NCI-H2196 (cell line): ENCODE data around the gene CD151.

Source experiments
- DNase-seq: peaks from one replicate; lab custom pipeline; 2025; ENCODE audit not compliant: unreplicated experiment; lab: John Stamatoyannopoulos, UW

Gene CD151

GRCh38 chr11:832529-833113 lies at the start of gene CD151:
Gene CD151 (plus strand): TSS chr11:832952. CDS start chr11:836070, 3,118 bp downstream.
- DNase-seq = peak; percentile 69

GRCh38 chr11:783581-784015 lies 49.2 kb upstream of the CD151 start:
- no peak for DNase-seq

- no peak for DNase-seq
Observed at GRCh38 chr11:786235-787083, 46.3 kb upstream of the CD151 start.

- DNase-seq = no peak
Observed at GRCh38 chr11:787084-787675, 45.6 kb upstream of the CD151 start.

- no peak for DNase-seq
Observed at GRCh38 chr11:788009-788640, 44.6 kb upstream of the CD151 start.

- DNase-seq = no peak
Observed at GRCh38 chr11:788953-789940, 43.5 kb upstream of the CD151 start.

- DNase-seq = peak; percentile 57
Observed at GRCh38 chr11:789943-790342, 42.8 kb upstream of the CD151 start, which contains the start of gene CEND1. Gene CEND1 (minus strand): TSS chr11:790090. CDS start chr11:788576, 1,514 bp downstream.

GRCh38 chr11:790721-791564 lies 41.8 kb upstream of the CD151 start:
- no peak for DNase-seq

GRCh38 chr11:791658-792534 lies 40.9 kb upstream of the CD151 start:
- no peak for DNase-seq

- no peak for DNase-seq
Observed at GRCh38 chr11:792535-792821, 40.3 kb upstream of the CD151 start.

GRCh38 chr11:792873-793272 lies 39.9 kb upstream of the CD151 start:
- DNase-seq = no peak

GRCh38 chr11:793556-793955 lies 39.2 kb upstream of the CD151 start:
- no peak for DNase-seq

GRCh38 chr11:794013-794765 lies 38.6 kb upstream of the CD151 start:
- DNase-seq = no peak

GRCh38 chr11:794766-795633 lies 37.8 kb upstream of the CD151 start:
- DNase-seq = peak; percentile 47

GRCh38 chr11:795634-796564 lies 36.9 kb upstream of the CD151 start:
- DNase-seq = peak; percentile 75
